K562 (cell line): Measurements from ENCODE around the gene GANAB. TPM values are rescaled to one million over a fixed set of nuclear protein-coding genes. Genes with fewer than 3 reads are reported as not detected.

ENCODE experiments used
- ASH1L ChIP-seq: fragments of 450-650 bp; IDR thresholded peaks from 2 replicates; pipeline ENCODE4 v1.6.1; 2018; ENCODE audit warnings: borderline replicate concordance, mild to moderate bottlenecking, low read depth; ENCODE audit not compliant: partially characterized antibody
- HLTF ChIP-seq: fragments of 450-650 bp; IDR thresholded peaks from 2 replicates; pipeline ENCODE4 v1.6.1; 2016
- JUND ChIP-seq, 2 experiments: IDR thresholded peaks; 2 replicates in 1 of 2; 3 replicates in 1 of 2; pipeline ENCODE4 v1.6.1; 2011; ENCODE audit warnings: borderline replicate concordance in 2 of 2, low read depth in 2 of 2, low read length in 2 of 2, improper control_type of control experiment in 1 of 2, missing biosample characterization in 1 of 2, missing genetic modification characterization in 1 of 2, missing genetic modification reagents in 1 of 2
- PPARD ChIP-seq: fragments of 250-450 bp; sonication (Bioruptor Pico); IDR thresholded peaks from 2 replicates; pipeline ENCODE4 v1.8.0; 2022; ENCODE audit warnings: inconsistent platforms, mild to moderate bottlenecking, moderate library complexity
- SAFB ChIP-seq: fragments of 200-400 bp; formaldehyde crosslinking; IDR thresholded peaks from 2 replicates; pipeline ENCODE4 v1.6.1; 2017; ENCODE audit warnings: low read depth, low read length, borderline replicate concordance
- ZNF282 ChIP-seq: sonication (generic); formaldehyde crosslinking; IDR thresholded peaks from 2 replicates; pipeline ENCODE4 v1.8.1; 2023; ENCODE audit warnings: missing genetic modification reagents
- polyA plus RNA-seq, 8 experiments: library from polyadenylated mRNA; depleted of rRNA in 4 of 8; stranded (reverse) in 5 of 8; unstranded in 3 of 8; fragments of >200 nt; fragmentation: Nextera tagmentation in 2 of 8; fragmentation: Illumina TruSeq in 1 of 8; extraction: Ambion mirVana in 2 of 8; extraction: Trizol in 1 of 8; gene quantifications; 2 replicates each; pipeline versions ENCODE4 v1.2.1 to v1.2.3, GENCODE V29; 2011 to 2014; ENCODE audit warnings: inconsistent platforms in 1 of 8, missing spikeins in 1 of 8
- total RNA-seq, 7 experiments: library from RNA; depleted of rRNA in 6 of 7; stranded (reverse); fragments of >200 nt in 6 of 7; fragmentation: Illumina TruSeq in 2 of 7; extraction: Trizol in 2 of 7; gene quantifications; 2 replicates each; pipeline versions ENCODE4 v1.2.1 to v1.2.3, GENCODE V29; 2011 to 2021; ENCODE audit warnings: low replicate concordance in 1 of 7
- TF ChIP-seq, protein P1 (sequence below): fragments of 450-650 bp; formaldehyde crosslinking; IDR thresholded peaks from 2 replicates; pipeline ENCODE4 v1.4.0; 2022; ENCODE audit warnings: missing genetic modification characterization
- TF ChIP-seq, protein P2 (sequence below): fragments of 200-800 bp; sonication (Bioruptor generic); IDR thresholded peaks from 2 replicates; pipeline ENCODE4 v1.6.1; 2017; ENCODE audit warnings: missing genetic modification characterization, missing compliant biosample characterization

Gene GANAB
- total and polyA plus RNA-seq, 9 of the 15 experiments (the other 6 are each of a cell fraction or from before 2014, with no cell fraction given): 6.5 to 284 (median 161) TPM

DNA sequence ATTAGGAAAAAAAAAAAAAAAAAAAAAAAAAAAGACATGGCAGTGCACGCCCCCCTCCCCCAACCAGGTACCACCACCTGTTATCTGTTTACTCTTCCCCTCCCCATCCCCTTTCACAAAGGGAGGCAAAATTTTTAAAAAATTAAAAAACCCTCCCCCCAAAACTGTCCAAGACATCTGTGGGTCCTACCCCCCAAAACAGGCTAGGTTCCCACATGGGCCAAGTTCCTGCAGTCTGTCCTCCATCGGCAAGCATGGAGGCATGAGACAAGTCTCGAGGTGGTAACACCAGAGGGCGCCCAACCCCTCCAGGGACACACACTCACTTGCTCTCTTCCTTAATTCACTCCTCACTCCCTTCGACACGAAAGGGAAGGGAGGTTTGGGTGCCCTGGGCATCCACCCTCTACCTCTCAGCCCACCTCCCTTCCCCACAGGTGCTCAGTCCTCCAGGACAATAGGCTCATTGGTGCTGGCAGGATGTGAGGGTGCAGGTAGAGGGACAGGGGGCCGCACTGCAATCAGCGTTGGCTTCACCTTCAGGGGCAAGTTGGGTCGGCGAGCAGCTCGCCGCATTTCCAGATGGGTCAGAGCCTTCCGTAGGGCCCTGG is 52.9 kb downstream of the GANAB start (continued):
- TF ChIP-seq JUND (IDR thresholded peaks at IDR 0.05; ENCODE audit: borderline replicate concordance, low read depth, low read length) (peak; percentile 53), JUND (tag; IDR thresholded peaks at IDR 0.05; ENCODE audit: borderline replicate concordance, low read depth, low read length) (no peak), HLTF (no peak), ZNF282 (CRISPR knock-in tag) (no peak), SAFB (no peak), PPARD (CRISPR knock-in tag) (no peak), ASH1L (no peak)
- TF ChIP-seq, protein P1, sequence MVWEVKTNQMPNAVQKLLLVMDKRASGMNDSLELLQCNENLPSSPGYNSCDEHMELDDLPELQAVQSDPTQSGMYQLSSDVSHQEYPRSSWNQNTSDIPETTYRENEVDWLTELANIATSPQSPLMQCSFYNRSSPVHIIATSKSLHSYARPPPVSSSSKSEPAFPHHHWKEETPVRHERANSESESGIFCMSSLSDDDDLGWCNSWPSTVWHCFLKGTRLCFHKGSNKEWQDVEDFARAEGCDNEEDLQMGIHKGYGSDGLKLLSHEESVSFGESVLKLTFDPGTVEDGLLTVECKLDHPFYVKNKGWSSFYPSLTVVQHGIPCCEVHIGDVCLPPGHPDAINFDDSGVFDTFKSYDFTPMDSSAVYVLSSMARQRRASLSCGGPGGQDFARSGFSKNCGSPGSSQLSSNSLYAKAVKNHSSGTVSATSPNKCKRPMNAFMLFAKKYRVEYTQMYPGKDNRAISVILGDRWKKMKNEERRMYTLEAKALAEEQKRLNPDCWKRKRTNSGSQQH: no peak
- TF ChIP-seq, protein P2, sequence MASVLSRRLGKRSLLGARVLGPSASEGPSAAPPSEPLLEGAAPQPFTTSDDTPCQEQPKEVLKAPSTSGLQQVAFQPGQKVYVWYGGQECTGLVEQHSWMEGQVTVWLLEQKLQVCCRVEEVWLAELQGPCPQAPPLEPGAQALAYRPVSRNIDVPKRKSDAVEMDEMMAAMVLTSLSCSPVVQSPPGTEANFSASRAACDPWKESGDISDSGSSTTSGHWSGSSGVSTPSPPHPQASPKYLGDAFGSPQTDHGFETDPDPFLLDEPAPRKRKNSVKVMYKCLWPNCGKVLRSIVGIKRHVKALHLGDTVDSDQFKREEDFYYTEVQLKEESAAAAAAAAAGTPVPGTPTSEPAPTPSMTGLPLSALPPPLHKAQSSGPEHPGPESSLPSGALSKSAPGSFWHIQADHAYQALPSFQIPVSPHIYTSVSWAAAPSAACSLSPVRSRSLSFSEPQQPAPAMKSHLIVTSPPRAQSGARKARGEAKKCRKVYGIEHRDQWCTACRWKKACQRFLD (CRISPR knock-in tag): no peak
